ENCODE results near the gene KLF11. TPM values are rescaled to one million over a fixed set of nuclear protein-coding genes. Genes with fewer than 3 reads are reported as not detected.

KLF11 gene
- total RNA-seq, 1 donor from 2014 or later: 20.8 TPM

DNA sequence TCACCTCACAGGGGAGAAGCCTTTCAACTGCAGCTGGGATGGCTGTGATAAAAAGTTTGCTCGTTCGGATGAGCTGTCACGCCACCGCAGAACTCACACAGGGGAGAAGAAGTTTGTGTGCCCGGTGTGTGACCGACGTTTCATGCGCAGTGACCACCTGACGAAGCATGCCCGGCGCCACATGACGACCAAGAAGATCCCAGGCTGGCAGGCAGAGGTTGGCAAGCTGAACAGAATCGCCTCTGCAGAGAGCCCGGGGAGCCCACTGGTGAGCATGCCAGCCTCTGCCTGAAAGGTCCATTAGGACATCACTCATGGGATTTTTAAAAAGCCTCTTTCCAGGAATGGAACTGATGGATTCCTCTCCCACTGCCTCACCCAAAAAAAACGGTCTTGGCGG, 8.9 kb downstream of the KLF11 start:
- Histone ChIP-seq H3K9me3 (replicated peaks) (no peaks in the 10 kb centered on the region), H3K27ac (replicated peaks) (no peak overlapping the region), H3K4me3 (no peak overlapping the region), H3K27me3 (ENCODE audit: low read depth) (no peaks in the 10 kb centered on the region), H3K36me3 (peaks cover 84% of the 10 kb centered on the region), H3K4me1 (peaks cover 94% of the 10 kb centered on the region)
- TF ChIP-seq, protein P1, sequence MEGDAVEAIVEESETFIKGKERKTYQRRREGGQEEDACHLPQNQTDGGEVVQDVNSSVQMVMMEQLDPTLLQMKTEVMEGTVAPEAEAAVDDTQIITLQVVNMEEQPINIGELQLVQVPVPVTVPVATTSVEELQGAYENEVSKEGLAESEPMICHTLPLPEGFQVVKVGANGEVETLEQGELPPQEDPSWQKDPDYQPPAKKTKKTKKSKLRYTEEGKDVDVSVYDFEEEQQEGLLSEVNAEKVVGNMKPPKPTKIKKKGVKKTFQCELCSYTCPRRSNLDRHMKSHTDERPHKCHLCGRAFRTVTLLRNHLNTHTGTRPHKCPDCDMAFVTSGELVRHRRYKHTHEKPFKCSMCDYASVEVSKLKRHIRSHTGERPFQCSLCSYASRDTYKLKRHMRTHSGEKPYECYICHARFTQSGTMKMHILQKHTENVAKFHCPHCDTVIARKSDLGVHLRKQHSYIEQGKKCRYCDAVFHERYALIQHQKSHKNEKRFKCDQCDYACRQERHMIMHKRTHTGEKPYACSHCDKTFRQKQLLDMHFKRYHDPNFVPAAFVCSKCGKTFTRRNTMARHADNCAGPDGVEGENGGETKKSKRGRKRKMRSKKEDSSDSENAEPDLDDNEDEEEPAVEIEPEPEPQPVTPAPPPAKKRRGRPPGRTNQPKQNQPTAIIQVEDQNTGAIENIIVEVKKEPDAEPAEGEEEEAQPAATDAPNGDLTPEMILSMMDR (IDR thresholded peaks at IDR 0.05; ENCODE audit: borderline replicate concordance): no peak
- DNase-seq: no peak
- intact Hi-C loops (cut with micrococcal nuclease): no loop called here

DNA sequence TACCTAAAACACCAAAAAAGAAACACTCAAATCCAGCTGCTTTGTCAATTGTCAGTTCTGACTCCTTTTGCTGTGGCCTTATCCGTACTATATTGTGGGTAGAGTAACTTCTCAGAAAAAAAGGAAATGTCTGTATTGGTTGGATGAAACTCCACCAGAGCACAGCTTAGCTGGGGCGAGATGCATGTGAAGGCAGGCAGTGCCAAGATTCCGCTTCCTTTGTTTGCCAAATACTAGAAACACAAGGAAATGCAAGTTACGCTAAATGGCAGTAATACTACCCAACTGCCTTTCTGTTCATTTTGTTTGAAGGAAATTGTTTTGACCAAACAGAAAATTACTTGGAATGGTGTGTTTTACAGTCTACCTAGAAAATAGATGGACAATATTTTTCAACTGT, 10.0 kb downstream of the KLF11 start:
- TF ChIP-seq, protein P1 (IDR thresholded peaks at IDR 0.05; ENCODE audit: borderline replicate concordance): no peak
- Histone ChIP-seq H3K9me3 (replicated peaks) (no peaks in the 10 kb centered on the region), H3K4me1 (peaks cover 93% of the 10 kb centered on the region), H3K27ac (replicated peaks) (no peak overlapping the region), H3K27me3 (ENCODE audit: low read depth) (no peaks in the 10 kb centered on the region), H3K4me3 (no peak overlapping the region), H3K36me3 (peaks cover 73% of the 10 kb centered on the region)
- DNase-seq: no peak
- intact Hi-C loops (cut with micrococcal nuclease): no loop called here

DNA sequence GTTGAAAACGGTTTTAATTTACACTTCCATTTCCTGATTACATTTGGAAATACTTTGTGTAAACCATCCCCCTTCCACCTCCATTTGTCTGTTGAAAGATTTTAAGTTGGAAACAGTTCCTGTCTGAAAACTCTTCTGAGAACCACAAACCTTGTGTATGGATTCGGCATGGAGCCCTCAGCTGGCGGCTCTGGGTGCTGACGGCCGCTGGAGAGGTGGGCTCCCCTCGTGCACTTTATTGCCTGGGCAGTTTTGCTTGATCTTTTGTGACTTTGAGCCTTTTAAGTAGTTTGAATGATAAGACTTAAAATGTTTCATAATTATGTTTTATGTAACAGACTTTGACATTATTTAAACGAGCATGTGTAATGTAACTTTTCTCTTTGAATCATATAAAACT, 11.1 kb downstream of the KLF11 start:
- Histone ChIP-seq H3K36me3 (peaks cover 64% of the 10 kb centered on the region), H3K27ac (replicated peaks) (no peak overlapping the region), H3K27me3 (ENCODE audit: low read depth) (no peaks in the 10 kb centered on the region), H3K4me1 (peaks cover 84% of the 10 kb centered on the region), H3K9me3 (replicated peaks) (no peaks in the 10 kb centered on the region), H3K4me3 (no peak overlapping the region)
- intact Hi-C loops (cut with micrococcal nuclease): no loop called here
- no peak for DNase-seq
- TF ChIP-seq, protein P1 (IDR thresholded peaks at IDR 0.05; ENCODE audit: borderline replicate concordance): peak; percentile 13

DNA sequence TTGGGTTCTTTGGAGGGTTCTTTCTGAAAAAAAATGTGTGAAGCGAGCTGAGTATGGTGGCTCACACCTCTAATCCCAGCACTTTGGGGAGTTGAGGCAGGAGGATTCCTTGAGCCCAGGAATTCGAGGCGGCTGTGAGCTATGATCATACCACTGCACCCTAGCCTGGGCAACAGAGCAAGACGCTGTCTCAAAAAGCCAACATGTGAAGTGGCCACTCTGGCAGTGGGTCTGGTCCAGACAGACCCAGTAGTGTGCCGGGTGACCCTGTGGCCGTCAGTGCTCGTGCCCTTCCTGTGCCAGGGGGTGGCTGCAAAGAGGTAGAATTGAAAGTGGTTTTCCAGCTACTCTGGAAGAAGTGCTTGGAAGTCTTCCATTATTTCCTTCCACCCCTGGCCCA, 11.6 kb downstream of the KLF11 start:
- Histone ChIP-seq H3K9me3 (replicated peaks) (no peaks in the 10 kb centered on the region), H3K4me1 (peaks cover 78% of the 10 kb centered on the region), H3K4me3 (no peak overlapping the region), H3K27ac (replicated peaks) (no peak overlapping the region), H3K27me3 (ENCODE audit: low read depth) (no peaks in the 10 kb centered on the region), H3K36me3 (peaks cover 59% of the 10 kb centered on the region)
- TF ChIP-seq, protein P1 (IDR thresholded peaks at IDR 0.05; ENCODE audit: borderline replicate concordance): no peak
- intact Hi-C loops (cut with micrococcal nuclease): no loop called here
- DNase-seq: no peak

DNA sequence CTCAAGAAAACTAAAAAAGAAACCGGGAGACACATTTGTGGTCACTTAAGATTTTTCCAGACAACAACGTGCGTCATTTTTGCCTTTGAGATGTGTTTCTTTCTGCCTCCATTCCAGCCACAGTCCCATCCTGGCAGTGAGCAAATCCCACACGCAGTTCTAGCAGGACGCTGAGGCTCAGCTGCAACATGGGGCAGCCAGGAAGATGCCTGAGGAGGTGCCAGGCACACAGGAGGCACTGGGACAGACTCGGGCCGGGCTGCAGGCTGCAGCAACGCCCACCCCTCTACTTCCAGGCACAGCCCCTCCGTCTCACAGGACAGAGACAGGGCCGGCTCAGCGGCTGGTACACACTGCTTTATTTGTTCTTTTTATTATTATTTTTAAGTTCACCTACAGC, 13.1 kb downstream of the KLF11 start:
- Histone ChIP-seq H3K27me3 (ENCODE audit: low read depth) (no peaks in the 10 kb centered on the region), H3K36me3 (peaks cover 46% of the 10 kb centered on the region), H3K27ac (replicated peaks) (peak overlapping the region; percentile 71), H3K4me3 (no peak overlapping the region), H3K9me3 (replicated peaks) (no peaks in the 10 kb centered on the region), H3K4me1 (peaks cover 67% of the 10 kb centered on the region)
- no peak for DNase-seq
- intact Hi-C loops (cut with micrococcal nuclease): no loop called here
- TF ChIP-seq, protein P1 (IDR thresholded peaks at IDR 0.05; ENCODE audit: borderline replicate concordance): no peak

Data from left ventricle myocardium inferior (tissue), 1 donor.